B cell (primary cell): ENCODE results near the gene MYL12B. TPM values are rescaled to one million over a fixed set of nuclear protein-coding genes. Genes with fewer than 3 reads are reported as not detected.

Source experiments
- ATAC-seq: fragments of 200-7000 bp; cut with Tn5 transposase; one replicate; pipeline ENCODE4 v1.10.0; 2021; ENCODE audit warnings: low read depth, mild to moderate bottlenecking, moderate number of reproducible peaks, moderate library complexity
- CTCF ChIA-PET: fragments of 350-600 bp; sonication (Branson Sonifier 250); formaldehyde crosslinking; loops from one replicate; lab custom pipeline; 2021; ENCODE audit warnings: antibody characterized with exemption, inconsistent platforms; lab: Charles Lee
- POLR2A ChIA-PET: fragments of 350-600 bp; sonication (Branson Sonifier 250); formaldehyde crosslinking; loops from one replicate; lab custom pipeline; 2021; ENCODE audit warnings: antibody characterized with exemption; lab: Charles Lee
- DNase-seq: peaks from one replicate; pipeline ENCODE4 v3.0.0; 2013
- H2AFZ ChIP-seq: 2 replicates; pipeline ENCODE4 v1.6.1; 2012; ENCODE audit warnings: mild to moderate bottlenecking, low read depth, low read length; ENCODE audit not compliant: insufficient read depth, poor library complexity, severe bottlenecking
- H3K27ac ChIP-seq, 2 donors: 1 replicate in 1 of 2; 2 replicates in 1 of 2; pipeline ENCODE4 v1.5.1; 2012 to 2013; ENCODE audit warnings: low read length in 2 of 2, mild to moderate bottlenecking in 2 of 2, moderate library complexity in 1 of 2
- H3K27me3 ChIP-seq, 4 experiments: fragments of 200-600 bp in 1 of 4; sonication (generic) in 1 of 4; replicated peaks in 1 of 4; 1 replicate in 2 of 4; 2 replicates in 2 of 4; pipeline versions ENCODE4 v1.6.1 to v1.7.0; 2013 to 2016; ENCODE audit warnings: low read length in 3 of 4, mild to moderate bottlenecking in 2 of 4, mixed read lengths in 1 of 4, moderate library complexity in 1 of 4; ENCODE audit not compliant: insufficient read depth in 4 of 4, control insufficient read depth in 3 of 4; ENCODE audit errors: control extremely low read depth in 1 of 4
- H3K36me3 ChIP-seq, 2 experiments: replicated peaks in 1 of 2; 1 replicate in 1 of 2; 2 replicates in 1 of 2; pipeline versions ENCODE4 v1.6.1 to v1.7.1; 2013; ENCODE audit warnings: low read length in 1 of 2; ENCODE audit not compliant: insufficient read depth in 2 of 2, control insufficient read depth in 1 of 2; ENCODE audit errors: control extremely low read depth in 1 of 2, extremely low read depth in 1 of 2
- H3K4me1 ChIP-seq, 2 donors: fragments of 200-600 bp in 1 of 2; sonication (generic) in 1 of 2; 1 replicate in 1 of 2; 2 replicates in 1 of 2; pipeline versions ENCODE4 v1.5.1 to v1.6.1; 2013 to 2017; ENCODE audit warnings: low read length in 2 of 2; ENCODE audit not compliant: control insufficient read depth in 2 of 2, insufficient read depth in 2 of 2
- H3K4me2 ChIP-seq: replicated peaks from 2 replicates; pipeline ENCODE3; 2012; ENCODE audit warnings: mild to moderate bottlenecking, low read depth, low read length; ENCODE audit not compliant: poor library complexity, severe bottlenecking
- H3K4me3 ChIP-seq, 5 experiments: fragments of 200-600 bp in 1 of 5; sonication (generic) in 1 of 5; 1 replicate in 3 of 5; 2 replicates in 2 of 5; pipeline versions ENCODE4 v1.5.1 to v1.7.0; 2011 to 2016; ENCODE audit warnings: low read length in 4 of 5, mild to moderate bottlenecking in 4 of 5, low read depth in 2 of 5, control low read depth in 1 of 5, moderate library complexity in 1 of 5; ENCODE audit not compliant: insufficient read depth in 1 of 5; ENCODE audit errors: control extremely low read depth in 1 of 5, extremely low read depth in 1 of 5
- H3K79me2 ChIP-seq: fragments of 200-600 bp; sonication (generic); one replicate; pipeline ENCODE4 v1.6.0; 2016; ENCODE audit warnings: low read length; ENCODE audit not compliant: control insufficient read depth, insufficient read depth
- H3K9ac ChIP-seq: fragments of 200-600 bp; sonication (generic); 2 replicates; pipeline ENCODE4 v1.6.1; 2017; ENCODE audit warnings: mild to moderate bottlenecking, low read length, moderate library complexity
- H3K9me3 ChIP-seq, 3 donors: one replicate each; pipeline versions ENCODE4 v1.6.1 to v1.7.1; 2013; ENCODE audit warnings: low read length in 2 of 3; ENCODE audit not compliant: control insufficient read depth in 2 of 3, insufficient read depth in 1 of 3; ENCODE audit errors: control extremely low read depth in 1 of 3
- H4K20me1 ChIP-seq: 2 replicates; pipeline ENCODE4 v1.6.0; 2012; ENCODE audit warnings: mild to moderate bottlenecking, low read length; ENCODE audit not compliant: insufficient read depth, control insufficient read depth, poor library complexity, severe bottlenecking
- H3K27ac Mint-ChIP-seq: one replicate; pipeline ENCODE4 v1.8.0; 2021; ENCODE audit warnings: mixed read lengths
- H3K27me3 Mint-ChIP-seq: one replicate; pipeline ENCODE4 v1.8.0; 2021; ENCODE audit warnings: mixed read lengths
- H3K4me1 Mint-ChIP-seq: one replicate; pipeline ENCODE4 v1.8.0; 2021; ENCODE audit warnings: mixed read lengths
- H3K4me3 Mint-ChIP-seq: one replicate; pipeline ENCODE4 v1.8.0; 2021; ENCODE audit warnings: mixed read lengths
- H3K9me3 Mint-ChIP-seq: one replicate; pipeline ENCODE4 v1.8.0; 2022; ENCODE audit warnings: mixed read lengths; ENCODE audit not compliant: insufficient read depth
- CTCF ChIP-seq: fragments of 200-600 bp; IDR thresholded peaks from one replicate; pipeline ENCODE4 v1.8.0; 2022; ENCODE audit warnings: antibody characterized with exemption, mild to moderate bottlenecking
- EZH2 ChIP-seq: IDR thresholded peaks from 2 replicates; pipeline ENCODE4 v1.6.1; 2012; ENCODE audit warnings: borderline replicate concordance, low read depth, mild to moderate bottlenecking, moderate library complexity, low read length; ENCODE audit not compliant: insufficient read depth, poor library complexity, severe bottlenecking
- WGBS: methylation state at CpG from one replicate; pipeline ENCODE4 v1.1.5; 2013; ENCODE audit warnings: missing lambda C conversion rate; ENCODE audit not compliant: insufficient coverage; 5-methylcytosine and 5-hydroxymethylcytosine counted together
- intact Hi-C: fragments of 100-400 bp; cut with micrococcal nuclease; formaldehyde crosslinking; loops from one replicate; pipeline ENCODE4 v1.10.0; 2022
- polyA plus RNA-seq: library from polyadenylated mRNA; depleted of rRNA; stranded (reverse); fragments of >200 nt; gene quantifications from 2 replicates; pipeline ENCODE4 v1.2.3, GENCODE V29; 2012
- total RNA-seq, 2 donors: library from RNA; stranded (reverse); fragments of 120-200 nt in 1 of 2; gene quantifications; 1 replicate in 1 of 2; 2 replicates in 1 of 2; pipeline versions ENCODE4 v1.2.3 to v1.2.4, GENCODE V29; 2013 to 2022

Gene MYL12B
- total and polyA plus RNA-seq, 2 donors (not counting 1 experiment from before 2014, with no cell fraction given): 127 to 139 TPM

DNA sequence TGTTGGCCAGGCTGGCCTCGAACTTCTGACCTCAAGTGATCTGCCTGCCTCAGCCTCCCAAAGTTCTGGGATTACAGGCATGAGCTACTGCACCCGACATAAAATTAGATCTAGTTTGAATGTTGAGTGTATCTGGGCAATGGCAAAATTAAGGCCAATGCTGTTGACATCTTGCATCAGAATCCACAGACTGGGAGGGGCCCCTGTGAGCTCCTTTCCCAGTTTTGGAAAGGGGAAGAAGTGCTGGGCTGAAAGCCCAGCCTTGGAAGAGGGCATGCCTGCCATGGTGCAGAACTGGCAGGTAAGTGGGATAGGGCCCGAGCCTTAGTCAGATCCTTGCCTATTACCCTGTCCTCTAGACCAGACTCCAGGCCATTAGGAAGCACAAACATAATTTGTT lies 37.7 kb upstream of the MYL12B start:
- no peaks in the 10 kb centered on the region for H3K27me3 Mint-ChIP-seq
- TF ChIP-seq EZH2: no peak
- no peak for TF ChIP-seq CTCF
- H3K4me1 Mint-ChIP-seq: no peaks in the 10 kb centered on the region
- no peak overlapping the region for H3K27ac ChIP-seq
- no peak overlapping the region for H3K4me2 ChIP-seq
- no peak overlapping the region for H2AFZ ChIP-seq
- intact Hi-C loops: no loop called here
- ChIA-PET POLR2A (no interaction called here), CTCF (interaction anchor here (1.3 kb wide), 1 partner anchor 370 kb away, joined by 3 read pairs; no protein-coding TSS in a partner anchor)
- no peak for DNase-seq
- no peak overlapping the region for H3K27ac Mint-ChIP-seq
- H3K9me3 Mint-ChIP-seq: no peaks in the 10 kb centered on the region
- no peak overlapping the region for H3K4me3 Mint-ChIP-seq
- no peak overlapping the region for H3K4me3 ChIP-seq
- H3K9me3 ChIP-seq: no peaks in the 10 kb centered on the region
- no peak overlapping the region for H3K9ac ChIP-seq
- no peak for ATAC-seq
- H3K36me3 ChIP-seq: no peaks in the 10 kb centered on the region
- 94% methylated on average over 2 of the region's 3 CpGs for WGBS
- H4K20me1 ChIP-seq: no peaks in the 10 kb centered on the region
- H3K4me1 ChIP-seq: no peaks in the 10 kb centered on the region
- no peaks in the 10 kb centered on the region for H3K79me2 ChIP-seq
- no peaks in the 10 kb centered on the region for H3K27me3 ChIP-seq

DNA sequence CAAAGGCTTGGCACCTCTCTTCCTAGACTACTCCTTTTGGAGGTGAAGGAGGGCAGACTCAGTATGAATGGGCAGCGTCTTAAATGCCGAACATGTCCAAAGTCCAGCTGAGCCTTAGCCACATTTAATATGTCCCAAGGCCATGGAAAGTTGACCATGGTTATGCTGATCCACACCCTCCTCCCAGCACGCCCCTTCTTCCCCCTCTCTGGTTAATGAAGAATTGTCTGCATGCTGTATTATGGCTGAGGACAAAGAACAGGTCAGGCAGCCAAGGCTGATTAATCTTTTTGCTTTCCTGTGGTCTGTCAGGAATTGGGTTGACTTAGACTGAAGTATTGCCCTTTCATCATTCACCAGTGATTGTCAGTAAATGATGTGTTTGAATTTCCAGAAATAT lies 36.3 kb upstream of the MYL12B start:
- ChIA-PET CTCF (interaction anchor here (1.1 kb wide), 1 partner anchor 231 kb away, joined by 3 read pairs; no protein-coding TSS in a partner anchor), POLR2A (no interaction called here)
- Histone ChIP-seq H4K20me1 (no peaks in the 10 kb centered on the region), H3K4me1 (no peaks in the 10 kb centered on the region), H3K9ac (no peak overlapping the region), H3K36me3 (no peaks in the 10 kb centered on the region), H3K27me3 (no peaks in the 10 kb centered on the region), H2AFZ (no peak overlapping the region), H3K79me2 (no peaks in the 10 kb centered on the region), H3K4me3 (no peak overlapping the region), H3K9me3 (no peaks in the 10 kb centered on the region), H3K4me2 (no peak overlapping the region), H3K27ac (no peak overlapping the region)
- intact Hi-C loops: no loop called here
- WGBS: no CpG with 5 or more reads among the region's 3 CpGs
- no peak overlapping the region for H3K4me3 Mint-ChIP-seq
- no peak for TF ChIP-seq CTCF
- TF ChIP-seq EZH2: no peak
- H3K9me3 Mint-ChIP-seq: no peaks in the 10 kb centered on the region
- ATAC-seq: no peak
- H3K27ac Mint-ChIP-seq: no peak overlapping the region
- no peaks in the 10 kb centered on the region for H3K27me3 Mint-ChIP-seq
- no peak for DNase-seq
- H3K4me1 Mint-ChIP-seq: no peaks in the 10 kb centered on the region
